ENCODE data around the gene DDN. TPM values are rescaled to one million over a fixed set of nuclear protein-coding genes. Genes with fewer than 3 reads are reported as not detected.

The DDN gene
- total RNA-seq, 1 donor from 2014 or later, result not detected

DNA sequence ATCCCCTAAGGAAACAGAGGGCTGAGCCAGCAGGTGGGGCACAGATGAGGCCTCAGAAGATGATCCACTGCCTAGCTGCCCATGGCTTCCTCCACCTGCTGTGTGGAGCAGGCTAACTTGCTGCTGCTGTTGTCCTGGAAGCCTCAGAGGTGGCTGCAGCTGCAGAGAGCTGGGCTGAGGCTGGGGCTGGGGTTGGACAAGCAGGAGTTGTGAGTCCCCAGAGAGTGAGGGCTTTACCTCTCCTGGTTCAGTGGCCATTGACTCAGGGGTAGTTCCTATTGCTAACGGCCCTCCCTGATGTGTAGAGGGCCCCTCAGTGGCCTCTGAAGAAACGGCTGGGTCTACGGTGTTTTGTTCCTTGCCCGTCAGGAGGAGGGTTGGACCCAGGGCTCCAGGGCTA is 33.1 kb upstream of the DDN start:
- DNase-seq (ENCODE audit: low spot score) (no peak), ATAC-seq (no peak)

DNA sequence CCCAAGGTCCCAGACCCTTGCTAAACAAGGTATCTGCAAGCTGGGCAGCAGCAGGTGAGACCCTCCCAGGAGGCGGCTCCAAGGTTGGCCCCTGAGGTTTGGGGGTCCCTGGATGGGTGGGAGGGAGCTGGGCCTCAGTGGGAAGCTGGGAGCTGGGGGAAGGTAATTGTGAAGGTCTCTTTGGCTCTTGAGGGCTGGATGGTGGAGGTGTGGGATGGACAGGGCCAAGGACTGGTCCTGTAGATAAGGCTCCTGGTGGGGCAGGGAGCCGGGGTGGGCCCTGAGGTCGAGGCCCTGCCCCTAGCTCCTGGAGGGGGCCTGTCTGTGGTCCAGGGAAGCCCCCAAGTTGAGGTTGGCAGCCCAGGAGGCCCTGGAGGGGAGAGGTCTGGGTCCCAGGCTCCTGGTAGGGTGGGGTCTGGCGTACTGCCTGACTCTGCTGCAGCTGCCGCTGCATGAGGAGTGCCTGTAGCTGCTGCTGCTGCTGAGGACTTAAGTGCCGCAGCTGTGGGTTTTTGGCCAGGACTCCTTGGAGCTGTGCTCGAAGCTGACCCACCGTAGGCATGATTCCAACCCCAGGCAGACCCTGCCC is 32.5 kb upstream of the DDN start:
- DNase-seq (ENCODE audit: low spot score), result no peak
- peak; percentile 8 for ATAC-seq

DNA sequence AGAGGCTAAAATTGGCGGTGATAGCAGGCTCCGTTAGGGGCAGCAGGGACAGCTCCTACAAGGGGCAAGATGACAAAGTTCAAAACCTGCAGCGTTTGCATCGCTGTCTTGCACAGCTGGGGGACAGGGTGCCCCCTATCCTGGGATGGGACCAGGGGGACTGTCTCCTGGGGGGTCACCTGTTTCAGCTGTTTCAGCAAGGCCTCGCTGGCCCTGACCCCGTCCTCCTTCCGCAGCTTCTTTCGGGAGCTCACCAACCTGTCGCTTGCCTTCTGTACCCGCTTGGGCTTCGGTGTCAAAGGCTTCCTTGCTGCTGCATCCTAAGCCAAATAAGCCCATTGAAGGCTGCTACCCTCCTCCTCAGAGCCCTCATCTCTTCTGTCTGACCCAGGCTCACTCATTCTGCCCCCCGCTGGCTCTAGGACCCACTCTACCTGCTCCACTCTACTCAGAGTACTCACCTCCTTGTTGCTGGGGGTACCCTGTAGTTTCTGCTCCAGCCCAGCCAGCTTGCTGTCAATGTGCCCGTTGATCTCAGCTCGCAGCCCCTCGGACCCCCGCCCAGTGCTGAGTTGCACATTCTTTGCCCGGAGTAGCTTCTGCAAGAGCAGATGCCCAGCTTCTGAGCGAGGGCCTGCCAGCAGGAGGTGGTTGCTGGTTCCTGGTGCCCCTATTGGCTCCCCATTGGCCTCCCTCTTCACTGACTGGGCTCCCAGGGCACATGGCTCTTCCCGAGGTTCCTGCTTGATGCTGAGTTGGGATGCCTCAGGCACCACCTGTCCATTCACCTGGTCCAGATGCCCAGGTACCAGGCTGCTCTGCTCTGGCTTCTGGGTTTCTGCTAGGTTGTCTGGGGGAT is 31.8 kb upstream of the DDN start:
- DNase-seq (ENCODE audit: low spot score) (peak; percentile 43), ATAC-seq (no peak)

DNA sequence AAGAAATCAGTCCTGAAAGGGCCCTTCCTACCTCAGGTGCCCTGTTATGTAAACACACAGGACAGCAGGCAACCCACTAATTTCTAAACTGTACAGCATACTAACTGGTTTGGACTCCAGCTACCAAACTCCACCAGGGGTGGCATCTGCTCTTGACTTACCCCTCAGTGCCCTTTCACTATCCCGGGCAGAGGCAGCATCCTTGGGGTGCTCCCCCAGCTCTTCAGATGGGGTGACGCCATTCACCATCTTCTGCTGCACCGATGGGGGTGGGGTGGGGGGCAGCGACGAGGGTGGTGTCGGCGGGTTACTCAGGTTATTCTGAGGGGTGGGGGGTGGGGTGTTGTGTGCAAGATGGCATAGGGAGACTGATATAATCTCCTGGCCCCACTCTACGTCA is 30.9 kb upstream of the DDN start:
- no peak for DNase-seq (ENCODE audit: low spot score)
- ATAC-seq, result no peak

DNA sequence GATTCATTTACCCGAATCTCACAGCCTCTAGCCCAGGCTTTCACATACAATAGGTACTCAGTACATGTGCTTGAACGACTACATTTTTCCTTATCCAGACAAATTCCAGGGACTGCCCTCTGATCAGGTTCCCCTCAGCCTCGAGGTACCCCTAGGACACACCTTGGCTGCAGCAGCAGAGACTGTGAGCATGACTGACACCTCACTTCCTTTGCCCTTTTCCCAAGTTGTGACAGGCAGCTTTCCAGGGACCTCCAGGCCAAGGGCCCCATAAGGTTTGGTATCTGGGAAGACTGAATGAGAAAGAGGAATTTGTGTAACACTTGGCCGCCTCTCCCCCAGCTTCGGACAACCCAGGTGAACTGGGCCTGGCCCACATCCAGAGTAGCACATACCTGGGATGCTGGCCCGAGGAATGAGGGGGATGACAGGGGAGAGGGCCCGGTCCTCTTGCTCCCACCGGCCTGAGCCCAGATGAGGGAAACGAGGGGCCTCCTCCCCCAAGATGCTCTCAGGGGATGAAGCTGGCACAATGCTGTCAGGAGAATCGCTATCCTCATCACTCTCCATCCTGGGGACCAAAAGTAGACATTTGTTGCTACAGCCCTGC is 29.6 kb upstream of the DDN start:
- DNase-seq (ENCODE audit: low spot score) (no peak), ATAC-seq (no peak)

DNA sequence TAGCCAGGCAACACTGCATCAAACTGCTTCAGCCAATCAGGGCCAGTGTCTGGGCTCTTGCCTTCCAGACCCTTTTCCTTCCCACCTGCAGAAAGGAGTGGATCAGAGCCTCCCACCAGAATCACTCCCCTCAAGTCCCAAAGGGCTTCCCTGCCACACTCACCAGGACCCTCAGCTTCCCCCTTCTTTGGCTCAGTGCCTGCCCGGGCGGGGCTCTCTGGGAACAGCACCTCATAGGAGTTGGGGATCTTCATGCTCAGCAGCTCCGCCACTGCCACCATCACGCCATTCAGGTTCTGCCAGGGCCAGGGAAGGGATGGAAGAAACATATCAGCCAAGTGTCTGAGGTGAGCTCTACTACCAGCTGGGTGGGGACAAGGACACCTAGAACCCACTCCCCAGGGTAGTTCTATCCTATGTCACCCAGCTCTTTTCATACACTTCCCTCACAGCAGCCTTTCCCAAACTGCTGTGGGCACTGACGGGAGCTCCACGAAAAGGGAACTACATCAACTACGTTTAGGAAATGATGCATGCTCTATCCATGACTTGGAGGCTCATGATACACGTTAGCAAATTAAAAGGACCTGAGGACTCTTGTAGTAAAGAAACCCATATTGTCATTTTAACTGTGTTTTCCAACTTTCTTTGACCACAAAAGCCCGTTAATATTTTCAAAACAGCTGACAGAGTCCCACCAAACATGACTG is 28.8 kb upstream of the DDN start:
- no peak for ATAC-seq
- peak; percentile 48 for DNase-seq (ENCODE audit: low spot score)

DNA sequence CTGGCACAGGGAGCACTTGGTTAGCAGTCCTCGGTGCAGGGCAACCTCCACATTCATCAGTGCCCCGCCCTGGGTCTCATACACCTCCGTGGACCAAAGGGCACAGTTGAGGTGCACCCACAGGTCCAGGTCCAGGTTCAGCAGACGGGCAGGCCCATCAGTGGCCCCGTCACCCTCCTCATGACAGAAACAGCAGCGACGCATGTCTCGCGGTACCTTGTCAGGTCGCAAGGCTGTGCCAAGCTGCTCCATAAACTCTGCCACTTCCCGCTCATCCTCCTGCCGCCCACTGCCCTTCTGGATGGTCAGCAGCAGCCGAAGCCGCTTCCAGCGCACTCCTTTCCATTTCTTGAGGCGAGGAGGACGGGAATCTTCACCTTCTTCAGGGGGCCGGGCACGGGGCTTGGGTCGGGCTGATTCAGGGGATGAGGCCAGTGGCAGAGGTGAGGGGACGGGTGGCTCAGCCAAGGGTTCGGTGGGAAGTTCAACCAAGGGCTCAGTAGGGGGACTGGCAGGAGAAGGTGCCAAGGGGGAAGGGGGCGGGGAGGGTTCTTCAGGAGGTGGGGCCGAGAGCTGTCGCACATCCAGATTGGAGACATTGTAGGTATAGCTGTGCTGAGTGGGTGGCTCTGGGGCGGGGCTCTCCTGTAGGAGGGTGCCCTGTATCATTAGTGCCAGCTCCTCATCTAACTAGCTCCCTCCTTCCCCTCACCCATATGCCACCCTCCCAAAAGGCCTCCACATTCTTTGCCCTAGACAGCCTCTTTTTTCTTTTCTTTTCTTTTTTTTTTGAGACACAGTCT is 27.7 kb upstream of the DDN start:
- ATAC-seq (peak; percentile 10), DNase-seq (ENCODE audit: low spot score) (peak; percentile 46)

DNA sequence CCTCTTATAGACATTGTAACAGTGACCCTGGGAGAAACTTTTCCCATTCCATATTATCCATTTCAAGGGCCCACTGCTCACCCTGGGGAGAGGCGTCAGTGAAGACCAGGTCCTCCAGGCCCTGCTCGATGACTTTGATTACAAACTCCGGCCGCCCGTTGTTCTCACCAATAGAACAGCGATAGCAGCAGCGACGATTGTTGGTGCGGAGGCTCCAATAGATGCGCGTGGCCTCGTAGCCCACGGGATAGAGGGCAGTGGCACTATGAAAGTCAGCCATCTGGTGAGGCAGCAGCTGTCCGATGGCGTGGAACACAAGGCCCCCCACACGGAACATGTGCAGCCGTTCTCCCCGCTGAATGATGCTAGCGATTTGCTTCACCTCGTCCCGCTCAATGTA is 26.9 kb upstream of the DDN start:
- ATAC-seq, result no peak
- no peak for DNase-seq (ENCODE audit: low spot score)

DNA sequence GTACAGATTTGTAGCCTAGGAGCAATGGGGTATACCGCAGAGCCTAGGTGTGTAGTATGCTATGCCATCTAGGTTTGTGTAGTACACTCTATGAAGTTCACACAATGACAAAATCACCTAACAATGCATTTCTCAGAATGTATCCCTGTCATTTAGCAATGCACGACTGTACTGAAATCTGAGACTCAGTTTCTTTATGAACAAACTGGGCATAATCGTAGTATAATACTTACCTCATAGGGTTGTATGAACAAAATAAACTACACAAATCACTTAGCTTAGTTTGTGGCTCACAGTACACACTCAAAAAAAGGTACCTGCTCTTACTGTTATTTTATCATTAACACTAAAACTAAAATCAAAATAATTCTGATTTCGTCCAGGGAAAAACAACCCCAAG is 26.3 kb upstream of the DDN start:
- DNase-seq (ENCODE audit: low spot score), result no peak

DNA sequence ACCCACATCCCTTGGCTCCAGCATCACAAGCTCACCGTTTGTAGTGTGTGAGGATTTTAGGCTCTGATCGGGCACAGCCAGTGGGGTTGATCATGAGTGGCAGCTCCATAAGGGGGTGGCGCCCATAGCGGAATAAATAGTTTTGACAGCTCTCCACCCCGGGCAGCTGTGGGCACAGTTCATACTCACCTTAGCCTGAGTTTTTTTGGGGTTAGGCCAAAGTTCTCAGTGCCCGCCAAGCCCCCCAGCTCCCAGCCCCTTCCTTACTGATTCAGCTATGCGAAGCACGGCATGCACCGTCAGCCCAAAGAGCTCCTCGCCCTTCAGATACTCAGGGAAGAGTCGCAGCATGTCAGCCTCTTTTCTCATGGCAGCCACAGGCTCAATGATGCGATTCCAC is 25.4 kb upstream of the DDN start:
- ATAC-seq, result no peak
- no peak for DNase-seq (ENCODE audit: low spot score)

More for the DNA sequence above, 26.3 kb upstream of the DDN start:
- ATAC-seq, result no peak

DNA sequence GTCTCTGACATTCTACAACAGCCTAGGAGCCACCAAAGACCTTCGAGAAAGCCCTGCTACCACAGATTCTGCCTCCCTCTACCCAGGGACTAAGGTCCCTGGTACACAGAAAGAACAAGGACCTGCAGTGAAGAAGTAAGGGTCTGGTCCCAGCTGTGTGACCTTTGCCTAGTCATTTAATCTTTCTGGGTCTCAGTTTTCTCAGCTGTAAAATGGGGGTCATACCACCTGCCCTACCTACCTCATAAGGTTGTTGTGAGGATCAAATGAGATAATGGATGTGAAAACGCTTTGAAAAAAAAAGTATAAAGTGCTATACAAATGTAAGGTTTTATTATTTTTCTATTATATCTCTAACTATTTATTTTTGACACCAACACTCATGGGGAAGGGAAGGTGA is 24.6 kb upstream of the DDN start:
- ATAC-seq, result no peak
- DNase-seq (ENCODE audit: low spot score), result no peak

DNA sequence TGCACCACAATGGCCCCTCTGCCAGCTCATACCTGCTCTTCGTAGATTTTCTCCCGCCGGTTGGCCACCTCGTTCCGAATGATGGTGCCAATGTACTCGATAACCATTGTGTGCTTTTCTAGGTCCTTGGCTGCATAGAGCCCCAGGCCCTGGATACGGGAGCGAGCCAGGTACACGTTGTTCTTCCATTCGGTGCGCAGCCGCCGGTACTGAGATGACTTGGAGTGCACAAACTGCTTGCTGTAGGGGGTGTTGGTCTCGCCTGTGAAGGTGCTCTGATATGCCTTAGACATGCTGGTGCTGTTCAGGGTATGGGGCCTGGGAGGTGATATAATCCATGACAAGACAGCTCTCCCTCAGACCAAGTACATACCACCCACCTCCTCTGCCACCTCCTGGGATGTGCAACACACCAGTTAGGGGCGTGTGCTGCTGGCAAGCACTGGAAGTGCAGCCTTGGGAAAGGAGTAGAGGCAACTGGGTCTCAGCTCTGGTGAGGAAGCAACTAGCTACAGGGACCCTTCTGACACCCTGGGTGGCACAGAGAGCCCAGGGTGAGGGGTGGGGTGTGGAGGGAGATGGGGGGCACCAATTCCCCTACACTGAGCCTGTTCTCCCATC is 23.5 kb upstream of the DDN start:
- ATAC-seq (no peak), DNase-seq (ENCODE audit: low spot score) (no peak)

DNA sequence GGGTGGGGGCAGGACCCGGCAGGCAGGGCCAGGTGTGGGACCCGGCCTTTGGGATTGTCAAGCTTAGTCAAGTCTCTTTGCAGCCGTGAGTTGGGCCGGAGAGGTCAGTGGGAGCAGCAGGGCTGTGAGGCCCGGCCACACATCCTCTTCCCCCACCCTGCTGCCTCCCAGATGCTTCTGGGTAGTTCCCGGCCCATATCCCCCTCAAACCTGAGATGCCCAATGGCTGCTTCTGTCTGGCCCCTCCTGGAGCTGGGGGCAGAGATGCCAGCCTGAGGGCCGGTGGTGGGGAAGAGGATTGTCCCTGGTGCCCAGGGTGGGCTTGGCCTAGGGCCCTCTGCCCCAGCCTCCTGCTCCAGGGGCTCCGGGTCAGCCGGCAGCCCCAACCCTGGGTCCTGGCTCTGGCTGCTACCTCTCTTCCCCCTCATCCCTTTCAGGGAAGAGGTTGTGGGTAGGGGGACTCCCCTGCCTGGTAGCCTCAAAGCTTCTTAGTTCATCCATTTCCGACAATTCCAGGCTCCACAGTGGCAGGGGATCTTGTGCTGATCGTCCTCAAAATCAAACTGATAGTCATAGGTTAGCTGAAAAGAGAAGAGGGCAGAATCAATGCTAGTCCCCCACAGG is 22.2 kb upstream of the DDN start:
- DNase-seq (ENCODE audit: low spot score), result no peak
- no peak for ATAC-seq

DNA sequence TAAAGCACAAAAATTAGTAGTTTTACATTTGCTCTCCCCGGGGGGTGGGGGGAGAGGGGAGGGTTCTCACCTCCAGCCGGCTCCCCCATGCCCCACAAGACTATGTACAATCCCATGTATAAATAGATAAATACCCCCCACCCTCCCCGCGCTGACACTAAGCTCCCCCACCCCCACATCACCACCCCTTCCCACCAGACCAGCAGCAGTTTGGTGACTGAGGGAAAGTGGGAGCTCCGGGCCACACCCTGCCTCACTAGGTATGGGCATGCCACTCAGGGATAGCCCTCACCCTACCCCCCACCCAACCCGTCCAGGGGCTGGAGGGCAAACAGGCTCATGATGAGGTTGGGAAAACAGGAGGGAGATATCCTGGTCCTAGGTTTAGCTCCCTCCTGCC is 21.3 kb upstream of the DDN start:
- ATAC-seq (no peak), DNase-seq (ENCODE audit: low spot score) (no peak)

DNA sequence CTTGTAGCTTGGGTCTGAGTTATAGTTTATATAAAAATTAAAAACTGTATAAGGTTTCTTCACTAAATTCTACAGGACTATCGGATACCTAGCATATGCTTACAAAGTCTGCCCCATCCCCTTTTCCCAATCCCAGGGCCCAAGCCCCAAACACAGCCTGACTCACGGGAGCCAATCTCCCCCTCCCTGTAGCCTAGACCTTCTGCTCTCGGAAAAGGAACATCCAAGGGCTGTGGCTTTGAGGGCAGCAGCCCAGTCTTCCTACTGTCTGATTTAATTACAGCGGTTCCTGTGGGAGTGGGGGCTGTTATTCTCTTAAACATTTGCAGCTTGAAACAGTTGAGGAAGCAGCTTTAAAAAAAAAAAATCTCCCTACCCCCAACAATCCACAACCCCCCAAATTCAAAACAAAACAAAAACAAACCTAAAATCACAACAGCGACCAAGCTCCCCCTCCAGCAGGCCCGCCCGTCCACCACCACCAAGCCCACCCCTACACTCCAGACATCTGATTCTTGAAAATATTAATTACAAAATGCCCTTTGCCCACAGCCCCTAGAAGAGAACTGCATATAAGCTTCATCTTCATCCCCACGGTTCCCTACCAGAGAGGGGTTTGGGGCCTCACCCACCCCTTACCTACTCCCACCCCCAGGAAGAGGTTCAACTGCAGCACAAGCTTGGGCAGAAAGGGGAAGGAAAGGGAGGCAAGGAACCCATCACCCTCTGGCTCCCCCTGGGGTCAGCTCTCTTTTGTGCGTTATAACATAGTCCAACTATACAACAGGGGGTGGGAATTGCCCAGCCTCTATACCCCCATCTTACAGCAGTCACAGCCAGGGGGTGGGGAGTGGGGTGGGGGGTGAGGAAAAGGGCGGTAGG is 20.5 kb upstream of the DDN start:
- ATAC-seq, result no peak
- no peak for DNase-seq (ENCODE audit: low spot score)

DNA sequence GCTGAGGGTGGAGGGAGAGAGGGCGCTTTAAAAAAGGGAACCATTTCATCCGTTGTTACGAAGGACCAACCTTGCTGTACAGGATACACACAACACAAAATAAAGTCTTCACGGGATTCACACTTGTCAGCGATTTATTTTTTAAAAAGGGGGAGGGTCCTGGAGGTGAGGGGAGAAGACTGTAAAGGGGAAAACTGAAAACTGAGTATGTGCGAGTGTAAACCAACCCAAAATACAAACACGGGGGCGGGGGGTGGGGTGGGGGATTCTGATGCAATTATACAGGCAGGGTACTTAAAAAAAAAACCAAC is 19.9 kb upstream of the DDN start:
- no peak for ATAC-seq

DNA sequence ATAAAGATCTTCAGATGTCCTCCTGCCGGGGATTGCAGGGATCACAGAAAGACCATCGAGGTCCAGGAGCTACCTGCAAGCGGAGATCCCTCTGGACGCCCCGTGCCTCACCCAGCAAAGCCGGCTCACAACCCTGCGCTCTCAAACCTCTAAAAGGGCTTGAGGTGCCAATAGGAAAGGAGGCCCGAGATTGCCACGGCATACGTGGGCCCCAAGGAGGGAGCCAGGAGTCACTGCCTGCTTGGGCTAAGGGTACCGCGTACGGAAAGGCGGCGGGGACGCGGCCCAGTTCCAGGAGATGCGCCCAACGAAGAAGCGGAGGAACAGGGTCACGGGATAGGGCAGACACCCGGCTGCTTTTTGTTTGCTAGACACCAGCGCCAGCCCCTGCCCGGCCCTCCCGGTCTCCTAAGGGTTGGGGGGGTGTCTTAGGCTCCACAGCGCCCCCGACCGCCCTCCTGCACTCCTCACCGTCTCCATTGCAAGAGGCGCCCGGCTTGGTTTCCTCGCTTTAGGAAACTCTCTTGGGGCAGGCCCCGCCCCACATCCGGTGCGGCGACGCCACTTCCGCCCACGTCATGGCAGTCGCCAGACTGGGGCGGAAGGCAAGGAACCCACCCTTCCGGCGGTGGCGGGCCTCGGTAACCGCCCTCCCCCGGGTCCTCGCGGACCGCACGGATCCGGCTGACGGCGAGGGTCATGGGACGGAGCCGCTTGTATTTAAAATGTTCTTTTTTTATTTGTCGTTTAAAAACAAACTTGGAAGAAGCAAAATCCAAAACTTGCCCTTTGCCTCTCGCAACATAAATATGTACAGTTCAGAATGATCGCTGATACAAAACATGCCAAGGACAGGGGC is 19.3 kb upstream of the DDN start, which contains the start of gene PRKAG1:
Gene PRKAG1, minus strand, starts transcription at position 516 of the 859 bp plus-strand sequence. Its CDS starts 36 bp downstream, at position 480.
- ATAC-seq (peak; percentile 95), DNase-seq (ENCODE audit: low spot score) (peak; percentile 93)

More for the DNA sequence above, 19.9 kb upstream of the DDN start:
- DNase-seq (ENCODE audit: low spot score), result no peak

DNA sequence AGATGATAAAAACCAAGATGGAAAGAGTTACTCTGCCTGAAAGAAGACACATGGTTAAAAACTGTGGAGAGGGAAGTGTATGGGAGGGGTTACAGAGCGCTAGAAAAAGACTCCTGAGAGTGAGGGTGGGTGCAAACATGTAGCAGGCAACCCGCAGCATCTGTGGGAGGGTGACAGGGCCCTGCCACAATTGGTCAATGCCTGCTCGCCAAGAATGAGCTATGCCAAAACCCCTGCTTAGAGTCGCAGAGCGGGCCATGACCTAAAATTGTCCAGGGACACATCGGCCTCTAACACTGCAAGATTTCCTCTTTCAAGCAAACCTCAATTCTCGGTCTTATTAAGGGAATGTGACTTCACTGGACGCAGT is 18.7 kb upstream of the DDN start:
- no peak for DNase-seq (ENCODE audit: low spot score)

More for the DNA sequence above, 18.7 kb upstream of the DDN start:
- peak; percentile 33 for ATAC-seq

Data from left lobe of liver (tissue), 2 donors.